DMS153 treated with DMSO at 0.1 percent for 48 hours (cell line): Measurements from ENCODE around the gene ARHGEF2.
"Not testable (repeated sequence)": the region's sequence is repeated elsewhere in the genome, so short reads cannot be mapped to it uniquely, and the experiment has no call there.

Experiments used
- DNase-seq: peaks from one replicate; lab custom pipeline; 2025; ENCODE audit not compliant: unreplicated experiment; lab: John Stamatoyannopoulos, UW

ARHGEF2 gene

DNA sequence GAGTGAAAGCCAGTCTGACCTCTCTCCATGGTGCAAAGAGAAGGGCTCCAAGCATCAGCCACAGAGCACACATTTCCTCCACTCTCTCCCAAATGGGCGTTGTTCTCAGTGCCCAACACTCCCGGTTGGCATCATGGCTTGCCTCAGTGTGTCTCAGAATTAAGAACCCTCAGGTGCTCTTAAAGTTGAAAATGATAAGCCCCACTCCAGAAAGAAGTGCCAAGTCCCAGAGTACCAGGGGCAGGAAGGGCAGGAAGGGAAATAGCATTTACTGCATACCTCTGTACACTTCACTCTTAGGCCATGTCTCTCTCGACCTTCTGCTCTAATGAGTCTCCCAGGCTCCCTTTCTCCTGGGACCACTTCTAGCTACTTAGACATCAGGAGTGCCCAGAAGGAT lies 15.2 kb upstream of the ARHGEF2 start:
- DNase-seq, result no peak

DNA sequence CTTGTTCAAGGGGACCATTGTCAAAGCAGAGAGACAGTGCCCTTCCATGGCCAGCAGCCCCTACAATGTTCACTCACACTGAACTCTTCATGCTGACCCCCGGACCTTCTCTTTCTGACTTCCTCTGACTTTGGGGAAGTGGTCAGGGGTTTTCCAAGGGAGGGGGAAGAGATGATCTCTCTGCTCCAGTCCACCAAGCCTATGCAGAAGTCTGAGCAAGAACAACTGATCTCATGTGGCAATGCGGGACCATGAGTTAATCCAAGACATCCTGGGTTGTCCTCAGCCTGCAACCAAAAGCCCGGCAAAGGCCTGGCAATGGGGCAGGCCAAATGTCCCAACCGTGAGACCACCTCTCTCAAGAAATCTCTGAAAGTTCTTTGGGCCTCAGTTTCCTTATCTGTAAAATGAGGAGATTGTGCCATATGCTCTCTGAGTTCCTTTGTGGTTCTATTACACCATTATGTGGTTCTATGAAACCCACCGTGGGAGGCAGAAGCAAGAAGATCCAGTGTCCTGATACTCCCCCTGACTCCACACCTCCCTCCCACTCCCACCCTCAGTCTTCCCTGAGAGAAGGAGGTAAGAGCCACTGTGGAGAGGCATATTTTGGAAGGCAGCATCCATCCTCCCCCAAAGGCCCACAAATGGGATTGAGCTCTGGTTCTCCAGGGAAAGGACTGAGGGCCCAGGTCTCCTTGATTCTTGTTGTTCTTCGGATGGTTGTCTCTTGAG lies 11.8 kb upstream of the ARHGEF2 start:
- no peak for DNase-seq

DNA sequence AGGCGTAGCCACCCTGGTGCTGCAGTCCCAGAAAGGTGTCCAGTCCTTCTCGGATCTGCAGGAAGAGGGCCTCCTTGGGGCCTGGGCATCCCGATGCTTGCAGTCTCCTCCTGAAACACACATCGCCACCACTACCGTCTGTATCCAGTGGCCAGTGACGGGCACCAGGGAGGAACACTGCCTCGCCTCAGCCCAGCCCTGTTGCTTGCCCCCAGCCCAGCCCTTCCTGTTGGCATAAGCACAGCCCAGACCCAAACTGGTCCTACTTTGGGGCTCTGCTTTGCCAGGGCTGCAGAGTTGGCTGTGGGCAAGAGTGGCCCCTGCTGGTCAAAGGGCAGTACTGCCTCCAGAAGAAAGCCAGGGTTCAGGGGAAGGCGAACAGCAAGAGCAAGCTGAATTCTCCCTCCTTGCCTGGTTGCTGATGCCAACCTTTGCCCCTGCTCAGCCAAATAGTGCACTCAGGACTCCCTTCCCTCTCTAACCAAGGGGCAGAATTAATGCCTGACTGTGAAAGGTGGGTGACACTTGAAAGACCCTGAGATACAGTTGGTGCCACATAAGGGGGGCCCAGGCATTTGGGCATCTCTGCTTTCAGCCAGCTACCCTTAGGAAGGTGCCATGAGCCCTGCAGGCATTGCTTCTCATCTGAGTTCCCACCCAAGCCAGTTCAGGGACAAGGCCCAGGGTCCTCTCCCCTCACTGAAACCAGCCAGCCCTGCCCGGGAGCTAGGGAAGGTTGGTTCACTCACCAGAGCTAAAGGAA lies 11.1 kb upstream of the ARHGEF2 start:
- peak; percentile 69 for DNase-seq

DNA sequence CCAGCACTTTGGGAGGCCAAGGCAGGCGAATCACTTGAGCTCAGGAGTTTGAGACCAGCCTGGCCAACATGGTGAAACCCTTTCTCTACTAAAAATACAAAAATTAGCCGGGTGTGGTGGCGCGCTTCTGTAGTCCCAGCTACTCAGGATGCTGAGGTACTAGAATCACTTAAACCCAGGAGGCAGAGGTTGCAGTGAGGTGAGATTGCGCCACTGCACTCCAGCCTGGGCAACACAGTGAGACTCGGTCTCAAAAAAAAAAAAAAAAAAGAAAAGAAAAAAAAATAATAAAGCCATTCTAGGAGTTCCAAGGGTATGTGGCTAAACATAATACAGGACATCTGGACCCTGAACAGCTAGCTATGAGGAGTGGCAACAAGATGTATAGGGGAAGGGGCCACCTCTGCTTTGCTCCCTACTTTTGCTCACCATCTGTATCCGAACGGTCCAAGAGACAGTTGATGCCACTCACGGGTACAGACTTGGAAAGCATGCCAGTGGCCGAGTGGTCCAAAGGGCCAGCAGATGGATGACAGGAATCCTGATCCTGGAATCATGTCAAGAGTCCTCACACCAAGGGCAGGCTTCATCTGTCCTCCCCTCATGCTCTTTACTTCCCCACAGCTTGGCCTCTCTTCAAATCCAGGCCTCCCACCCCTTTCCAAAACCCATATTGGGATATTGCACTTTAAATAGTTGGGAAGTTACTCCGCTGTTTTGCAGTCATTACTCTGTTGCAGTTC lies 6.7 kb upstream of the ARHGEF2 start:
- not testable (repeated sequence) for DNase-seq

DNA sequence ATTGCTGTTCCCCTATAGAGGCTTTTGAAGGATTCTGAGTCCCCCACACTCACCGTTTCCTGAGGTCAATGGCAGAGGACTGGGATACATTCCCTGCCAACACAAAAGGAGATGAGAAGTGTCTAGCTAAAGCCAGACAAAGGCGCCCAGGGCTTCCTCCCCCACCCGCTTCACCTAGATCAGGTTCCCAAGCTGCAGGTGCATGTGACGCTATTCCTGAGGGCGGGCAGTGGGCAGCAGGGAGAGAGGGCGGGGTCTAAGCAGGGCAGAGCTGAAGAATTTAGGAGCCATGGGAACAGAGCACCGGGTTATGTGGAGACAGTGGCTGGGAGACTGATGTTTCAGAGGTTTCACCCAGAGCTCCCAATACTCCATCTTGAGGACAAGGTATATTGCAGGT lies 6.0 kb upstream of the ARHGEF2 start:
- peak; percentile 79 for DNase-seq

DNA sequence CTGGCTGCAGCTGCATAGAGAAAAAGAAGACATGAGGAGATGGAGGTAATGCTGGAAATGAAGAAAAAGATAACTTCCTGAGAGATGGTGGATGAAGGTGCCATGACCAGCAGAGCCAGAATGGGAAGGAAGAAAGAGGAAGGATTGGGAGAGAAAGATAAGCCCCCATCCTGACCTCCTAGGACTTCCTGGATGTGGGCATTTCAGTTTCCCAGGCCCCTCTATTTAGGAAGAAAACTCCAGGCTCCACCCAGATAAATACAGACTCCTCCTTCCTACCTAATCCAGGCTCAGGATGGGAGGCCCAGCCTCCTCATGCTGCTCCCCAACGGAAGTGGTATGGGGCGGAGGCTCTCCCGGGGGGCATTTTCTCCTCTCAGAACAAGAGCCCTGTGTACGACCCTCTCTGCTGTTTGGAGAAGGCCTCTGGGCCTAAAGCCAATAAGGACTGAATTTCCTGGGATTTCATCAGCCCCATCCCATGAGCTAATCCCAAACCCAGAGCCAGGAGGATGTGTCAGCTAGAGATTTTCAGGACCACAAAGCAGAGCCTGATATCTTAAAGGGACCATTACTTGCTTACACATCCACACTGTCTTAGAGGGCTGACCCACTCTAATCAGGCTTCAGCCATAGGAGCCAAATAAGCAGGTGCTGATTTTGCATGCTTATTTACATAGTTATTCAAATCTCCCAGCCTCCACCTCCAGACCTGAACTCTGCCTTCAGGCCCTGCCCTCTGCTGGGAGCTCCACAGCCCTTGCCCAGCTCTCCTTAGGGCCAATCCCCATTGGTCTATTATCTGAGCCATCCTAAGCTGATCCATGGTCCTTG lies 5.1 kb upstream of the ARHGEF2 start:
- DNase-seq, result no peak

DNA sequence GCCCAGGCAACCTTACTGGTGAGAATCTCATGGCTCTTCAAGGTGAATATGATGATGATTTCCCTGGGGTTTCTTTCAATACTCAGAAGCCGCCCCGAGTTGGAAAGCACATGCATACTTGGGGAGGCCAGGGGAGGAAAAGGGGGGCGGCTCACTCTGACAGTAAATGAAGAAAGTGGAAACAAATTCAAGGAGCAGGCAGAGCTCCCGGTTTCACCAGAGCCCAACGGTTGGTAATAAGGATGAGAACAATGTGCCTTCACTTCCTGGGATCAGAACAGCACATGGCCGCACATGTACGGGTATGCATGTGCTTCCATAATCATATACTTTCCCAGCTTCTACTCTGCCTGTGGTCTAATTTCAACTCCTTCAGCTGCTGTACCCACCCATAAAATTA lies 3.8 kb upstream of the ARHGEF2 start:
- DNase-seq, result no peak

DNA sequence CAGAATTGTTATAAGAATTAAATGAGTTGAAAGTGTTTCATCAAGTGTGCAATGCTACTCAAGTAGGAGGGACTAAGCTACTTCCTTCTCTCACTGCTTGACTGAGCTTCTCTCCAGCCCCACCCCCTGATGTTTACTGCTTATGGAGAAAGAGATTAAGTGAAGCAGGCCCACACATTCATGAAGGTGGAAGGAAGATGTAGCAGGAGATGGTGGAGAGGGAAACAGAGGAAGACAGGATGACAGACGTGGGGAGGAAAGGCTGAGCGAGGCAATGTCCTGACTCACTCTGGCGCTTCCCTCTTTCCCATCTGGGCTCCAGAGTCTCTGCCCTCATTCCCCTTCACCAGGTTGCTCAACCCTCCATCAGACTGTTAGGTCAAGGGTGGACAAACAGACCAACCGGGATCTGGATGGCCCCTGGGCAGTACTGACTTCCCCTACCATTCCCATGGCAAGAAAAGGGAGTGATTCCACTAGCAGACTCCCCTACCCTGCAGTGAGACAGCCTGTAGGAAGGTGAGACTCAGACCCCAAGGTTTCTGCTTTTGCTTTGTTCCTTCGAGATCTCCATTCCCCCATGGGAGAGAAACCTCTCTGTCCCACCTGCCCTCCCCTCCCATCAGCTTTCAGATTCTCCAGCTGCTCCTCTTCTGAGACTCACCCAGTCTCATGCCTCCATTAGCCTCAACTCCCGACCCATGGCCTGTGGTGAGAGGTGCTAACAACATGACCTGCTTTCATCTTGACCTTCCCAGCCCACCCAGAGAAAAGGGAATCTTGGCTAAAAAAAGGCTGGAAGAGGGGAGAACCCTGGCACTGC lies 3.1 kb upstream of the ARHGEF2 start:
- DNase-seq, result no peak

DNA sequence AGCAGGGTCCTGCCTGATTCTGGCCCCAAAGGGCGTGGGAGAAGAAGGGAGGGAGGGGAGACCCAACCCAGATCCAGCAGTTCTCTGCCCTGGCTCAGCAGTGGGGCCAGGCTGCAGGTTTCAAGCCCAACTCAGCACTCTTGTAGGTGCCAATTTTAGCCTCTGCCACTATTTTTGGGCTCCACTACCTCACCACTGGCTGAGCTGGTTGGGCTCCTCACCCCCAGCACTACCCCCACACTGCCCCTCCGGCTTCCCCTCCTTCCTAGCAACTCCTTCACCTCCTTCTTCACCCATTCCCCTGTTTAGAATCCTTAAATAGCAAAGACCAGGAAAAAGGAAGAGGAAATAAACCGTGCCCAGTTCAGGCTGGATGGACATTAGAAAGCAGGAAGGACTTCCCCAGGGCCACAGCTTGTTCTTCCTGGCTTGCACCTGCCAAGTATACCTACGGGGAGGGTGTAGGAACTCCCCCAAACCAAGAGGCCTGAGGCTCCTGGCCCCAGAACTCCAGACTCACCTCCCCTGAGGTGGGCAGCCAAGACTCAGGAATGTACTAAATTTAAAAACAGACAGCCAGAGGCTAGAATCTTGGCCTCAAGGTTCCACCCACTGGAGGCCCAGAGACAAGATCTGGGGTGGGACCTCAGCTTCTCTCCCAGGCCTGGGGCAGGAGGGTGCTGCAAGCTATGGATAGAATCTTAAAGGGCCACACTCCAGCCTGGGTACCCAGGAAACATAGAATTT lies 1.4 kb upstream of the ARHGEF2 start:
- DNase-seq, result no peak

DNA sequence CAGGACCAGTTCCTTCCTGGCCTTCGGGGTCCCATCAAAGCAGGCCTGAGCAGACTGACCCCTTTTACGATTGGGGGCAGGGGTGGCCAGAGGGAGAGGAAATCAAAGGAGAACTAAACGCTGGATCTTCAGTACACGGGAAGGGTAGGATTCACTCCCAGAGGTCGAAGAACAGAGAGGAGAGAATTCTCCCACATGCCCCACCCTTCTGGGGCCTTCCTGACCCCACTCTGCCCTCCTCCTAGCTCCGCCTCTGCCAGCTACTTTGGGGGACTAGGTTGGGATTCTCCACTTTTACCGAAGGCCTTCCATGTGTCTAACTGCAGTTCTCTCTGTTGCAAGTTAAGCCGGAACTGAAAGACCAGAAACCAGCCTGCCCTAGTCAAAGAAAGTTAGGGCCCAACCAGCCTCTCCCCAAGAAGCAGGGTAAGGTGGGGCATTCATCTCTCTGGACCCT lies 654 bp upstream of the ARHGEF2 start:
- DNase-seq, result no peak

DNA sequence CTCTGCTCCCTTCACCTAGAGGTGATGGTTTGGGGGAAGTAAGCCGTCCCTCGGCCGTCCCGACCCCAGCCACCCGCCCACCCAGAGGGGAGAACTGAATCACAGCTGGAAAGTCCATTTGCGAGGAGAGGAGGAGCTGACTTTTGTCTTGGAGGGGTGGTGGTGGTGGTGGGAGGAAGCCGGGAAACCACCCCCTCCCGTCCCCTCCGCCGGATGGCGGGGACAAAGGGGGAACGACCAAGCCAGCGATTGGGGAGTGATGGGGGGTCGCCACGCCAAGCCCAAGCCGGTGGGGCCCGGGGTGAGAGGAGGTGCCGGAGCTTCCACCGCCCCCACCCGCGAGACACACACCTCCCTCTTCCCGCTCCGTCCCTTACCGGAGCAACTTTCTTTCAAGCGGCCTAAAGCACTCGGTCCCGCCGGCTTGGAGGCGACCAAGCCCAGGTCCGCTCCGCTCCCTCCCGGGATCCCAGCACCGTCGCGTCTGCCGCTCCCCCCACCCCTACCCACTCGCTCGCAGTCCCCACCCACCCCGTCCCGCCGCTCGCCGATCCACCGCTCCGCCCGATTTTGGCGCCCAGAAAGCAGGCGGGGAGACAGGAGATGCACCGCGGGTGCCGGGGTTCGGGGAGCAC lies 540 bp downstream of the ARHGEF2 start:
- DNase-seq, result no peak

DNA sequence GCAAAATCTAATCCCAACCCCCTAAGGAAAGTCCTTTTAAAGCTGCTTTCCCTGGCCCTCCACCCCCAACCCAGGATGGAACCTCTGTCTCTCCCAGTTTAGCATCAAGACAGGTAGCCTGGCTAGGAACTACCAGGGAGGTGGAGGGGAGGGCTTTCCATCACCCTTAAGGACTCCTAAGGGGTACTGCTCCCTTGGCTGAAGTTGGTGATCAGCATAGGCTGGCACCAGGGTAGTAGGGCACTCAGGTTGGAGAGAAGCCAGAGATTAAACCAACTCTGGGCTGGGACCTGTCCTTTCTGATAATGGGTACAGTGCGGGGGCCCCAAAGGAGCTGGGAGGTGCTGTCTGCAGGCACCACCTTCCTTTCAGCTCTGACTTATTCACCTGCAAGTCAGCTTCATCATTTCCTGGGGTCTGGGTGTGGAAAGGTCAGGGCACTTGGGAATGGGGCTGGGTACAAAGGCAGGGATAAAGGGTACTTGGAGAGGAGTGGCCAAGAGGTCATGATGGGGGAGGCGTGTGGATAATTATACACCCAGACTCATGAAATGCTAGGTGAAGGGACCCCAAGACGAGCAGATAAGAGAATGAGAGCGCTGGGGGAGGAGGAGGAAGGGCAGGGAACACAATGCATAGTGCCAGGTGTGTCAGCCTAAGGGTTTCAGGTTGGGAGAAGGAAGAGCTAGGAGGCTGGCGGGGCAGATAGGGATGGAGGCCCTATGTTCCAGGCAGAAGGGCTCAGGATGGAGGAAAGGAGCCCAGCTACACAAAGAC lies 1.2 kb downstream of the ARHGEF2 start:
- DNase-seq, result peak; percentile 73

DNA sequence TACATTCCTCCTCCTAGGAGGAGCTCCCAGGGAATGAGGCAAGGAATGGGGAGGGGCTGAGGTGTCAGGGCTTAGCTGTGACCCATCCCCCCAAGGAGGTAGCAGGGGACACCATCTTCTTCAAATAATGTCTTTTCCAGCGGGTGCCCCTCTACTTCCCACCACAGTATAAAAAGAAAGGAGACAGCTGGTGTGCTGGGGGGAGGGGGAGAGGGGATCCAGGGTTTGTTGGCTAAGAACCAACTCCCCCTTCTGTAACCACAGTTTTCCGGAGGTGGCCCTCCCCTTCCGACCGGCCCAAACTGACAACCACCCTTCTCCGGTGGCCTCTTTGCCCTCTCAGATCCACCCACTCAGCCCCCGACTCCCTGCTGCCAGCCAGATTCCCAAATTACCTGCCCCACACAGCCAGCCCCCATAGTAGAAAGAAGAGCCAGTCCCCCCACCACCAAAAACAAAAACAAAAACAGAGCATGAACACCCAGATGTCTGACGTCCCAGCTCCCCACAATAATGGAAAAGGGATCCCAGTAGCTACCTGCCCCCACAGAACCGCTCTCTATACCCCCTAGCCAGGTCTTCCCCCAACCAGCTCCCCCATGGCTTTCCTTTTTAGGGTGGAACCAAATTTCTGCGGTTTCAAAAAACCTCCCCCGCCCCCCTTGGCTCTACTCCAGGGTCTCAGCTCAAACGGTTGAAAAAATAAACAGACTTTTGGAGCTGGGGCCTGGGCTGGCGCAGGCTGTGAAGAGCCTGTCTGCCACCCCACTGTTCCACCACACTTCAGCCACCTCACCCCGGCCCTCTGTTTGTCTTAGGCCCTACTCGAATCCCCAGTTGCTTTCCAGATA lies 2.1 kb downstream of the ARHGEF2 start:
- DNase-seq, result peak; percentile 78

DNA sequence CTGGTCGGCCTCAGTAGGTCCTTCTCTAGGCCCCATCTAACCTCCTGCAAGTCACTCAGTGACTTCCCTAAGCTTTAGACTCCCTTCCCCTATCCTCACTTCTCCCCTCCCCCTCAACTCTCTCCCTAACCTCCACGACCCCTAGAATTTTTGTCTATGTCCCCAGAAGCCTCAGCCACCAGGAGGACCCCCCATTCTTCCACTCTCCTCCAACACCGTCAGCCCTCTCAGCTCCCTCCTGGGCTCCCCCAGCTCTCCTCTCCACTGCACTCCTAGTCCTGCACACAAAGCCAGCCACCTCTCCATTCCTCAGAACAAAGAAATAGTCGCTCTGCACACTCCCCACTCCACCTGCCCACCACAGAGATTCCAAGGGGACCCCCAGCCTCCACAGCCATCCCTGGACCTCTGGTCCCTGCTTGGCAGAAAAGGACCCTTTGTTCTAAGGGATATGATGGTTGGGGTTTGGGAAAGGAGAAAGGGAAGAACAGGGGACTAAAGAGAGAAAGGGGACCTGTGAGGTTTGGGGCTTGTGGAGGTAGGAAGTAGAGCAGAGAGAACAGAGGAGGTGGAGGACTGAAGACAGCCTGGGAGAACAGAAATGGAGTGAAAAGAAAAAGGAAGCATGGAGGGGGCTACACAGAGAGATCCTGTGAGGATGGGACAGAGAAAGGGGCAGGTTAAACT lies 2.8 kb downstream of the ARHGEF2 start:
- DNase-seq, result no peak

DNA sequence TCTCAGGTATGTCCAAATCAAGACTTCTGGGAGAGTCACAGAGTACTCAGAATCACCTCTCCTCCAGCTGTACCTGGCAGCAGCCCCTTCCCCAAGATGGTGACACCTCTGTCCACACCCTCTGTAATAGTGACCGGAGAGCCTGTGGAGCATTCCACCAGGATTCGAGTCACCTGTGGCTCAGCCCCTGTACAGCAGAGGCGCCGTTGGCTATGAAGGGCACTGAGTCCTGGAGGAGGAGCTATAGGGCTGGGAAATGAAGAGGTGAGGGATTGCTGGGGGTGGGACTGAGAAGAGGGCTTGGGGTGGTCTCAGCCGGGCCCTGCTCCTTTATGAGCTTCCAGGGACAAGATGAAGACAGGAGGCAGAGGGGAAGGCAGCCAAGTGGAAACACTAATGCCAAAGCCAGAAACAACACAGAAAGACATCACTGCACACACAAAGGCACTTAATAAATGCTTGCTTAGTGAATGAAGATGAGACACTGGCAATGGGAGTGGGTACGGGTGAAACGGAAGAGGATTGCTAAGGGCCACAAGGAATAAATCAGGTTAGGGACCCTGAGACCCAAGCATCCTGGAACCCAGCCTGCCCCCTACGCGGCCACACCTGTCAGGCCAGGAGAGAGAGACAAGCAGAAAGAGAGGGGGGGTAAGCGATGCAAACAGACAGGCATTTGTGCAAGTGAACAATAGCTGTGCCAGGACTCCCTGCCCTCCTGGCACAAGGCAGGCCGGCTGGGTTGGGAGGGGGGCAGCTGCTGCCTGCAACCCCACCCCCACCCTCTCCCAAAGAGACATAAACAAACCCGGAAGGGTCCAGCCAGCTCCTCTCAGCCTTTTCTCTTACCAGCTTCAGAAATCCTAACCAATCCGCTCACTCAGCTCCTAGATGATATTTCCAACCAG lies 3.9 kb downstream of the ARHGEF2 start:
- DNase-seq, result peak; percentile 63

DNA sequence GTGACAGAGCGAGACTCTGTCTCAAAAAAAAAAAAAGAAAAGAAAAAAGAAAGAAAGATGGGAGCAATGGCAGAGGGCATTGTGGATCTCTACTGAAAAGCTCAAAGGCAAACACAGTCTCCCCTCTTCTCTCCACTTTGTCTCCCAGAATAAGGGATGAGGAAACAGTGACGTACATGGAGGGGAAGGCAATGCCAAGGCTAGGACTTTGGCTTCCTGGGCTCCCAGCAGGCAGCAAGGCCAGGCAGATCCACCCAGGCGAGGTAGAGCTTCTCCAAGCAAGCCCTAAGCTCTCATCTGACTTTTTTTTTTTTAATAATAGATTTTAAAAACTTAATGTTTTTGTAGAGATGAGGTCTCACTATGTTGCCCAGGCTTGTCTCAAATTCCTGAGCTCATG lies 4.6 kb downstream of the ARHGEF2 start:
- no peak for DNase-seq
